Adipose tissue (tissue), 3 donors: ENCODE measurements around the gene IL11. TPM values are rescaled to one million over a fixed set of nuclear protein-coding genes. Genes with fewer than 3 reads are reported as not detected.

ENCODE experiments used
- H3K27ac ChIP-seq: one replicate; pipeline ENCODE4 v1.5.1; 2013; ENCODE audit warnings: low read depth, low read length
- WGBS, 3 donors: extraction: QIAGEN DNeasy Blood & Tissue Kit; methylation state at CpG; one replicate each; pipeline ENCODE4 v1.1.7; 2013; 5-methylcytosine and 5-hydroxymethylcytosine counted together
- polyA plus RNA-seq, 3 donors: library from polyadenylated mRNA; stranded (reverse); fragments of 200-250 nt; gene quantifications; one replicate each; pipeline ENCODE4 v1.2.3, GENCODE V29; 2013
- donor health status: healthy with polysubstance abuse.
- donor health status: Bipolar disorder and iron deficiency.
- donor health status: healthy.

Gene IL11
- polyA plus RNA-seq, 3 donors = 0.28 to 1.7 TPM; not detected in 1

GRCh38 chr19:55358943-55359908 lies 11.0 kb downstream of the IL11 start:
- WGBS, 3 donors = 68 to 71% (median 70%) methylated on average over 32 of the region's 32 CpGs
- no peak overlapping the region for H3K27ac ChIP-seq

GRCh38 chr19:55358493-55358892 lies 11.8 kb downstream of the IL11 start:
- H3K27ac ChIP-seq = no peak overlapping the region
- WGBS, 3 donors = 73 to 86% (median 77%) methylated on average over 15 to 19 of the region's 19 CpGs

- no peak overlapping the region for H3K27ac ChIP-seq
- WGBS, 3 donors = 22 to 37% (median 31%) methylated on average over 12 of the region's 13 CpGs
Measured at GRCh38 chr19:55355213-55355821, 14.9 kb downstream of the IL11 start.

- WGBS, 3 donors = 1 to 3% (median 1%) methylated on average over 36 to 41 of the region's 43 CpGs
- H3K27ac ChIP-seq = no peak within 1 kb of the TSS
Measured at GRCh38 chr19:55354698-55355212, 15.5 kb downstream of the IL11 start, which contains the start of gene COX6B2. Gene COX6B2 (minus strand): TSS chr19:55354719. CDS start chr19:55354521, 198 bp downstream.

- 1 to 2% (median 1%) methylated on average over 58 to 72 of the region's 72 CpGs for WGBS, 3 donors
- H3K27ac ChIP-seq = no peak overlapping the region
Measured at GRCh38 chr19:55353803-55354697, 16.2 kb downstream of the IL11 start.

- WGBS, 3 donors = 3 to 7% (median 3%) methylated on average over 23 to 24 of the region's 24 CpGs
- H3K27ac ChIP-seq = no peak overlapping the region
Measured at GRCh38 chr19:55353356-55353802, 16.9 kb downstream of the IL11 start.

- H3K27ac ChIP-seq = no peak overlapping the region
- WGBS, 3 donors = 48 to 66% (median 65%) methylated on average over 25 of the region's 25 CpGs
Measured at GRCh38 chr19:55352549-55353145, 17.6 kb downstream of the IL11 start.

GRCh38 chr19:55352040-55352439 lies 18.2 kb downstream of the IL11 start:
- 55 to 73% (median 60%) methylated on average over 6 of the region's 6 CpGs for WGBS, 3 donors
- no peak overlapping the region for H3K27ac ChIP-seq

GRCh38 chr19:55350620-55351315 lies 19.5 kb downstream of the IL11 start:
- 64 to 72% (median 67%) methylated on average over 11 of the region's 11 CpGs for WGBS, 3 donors
- H3K27ac ChIP-seq = no peak overlapping the region

GRCh38 chr19:55348317-55349034 lies 21.8 kb downstream of the IL11 start:
- no peak overlapping the region for H3K27ac ChIP-seq
- 74 to 77% (median 76%) methylated on average over 22 of the region's 22 CpGs for WGBS, 3 donors

- H3K27ac ChIP-seq = no peak overlapping the region
- WGBS, 3 donors = 81 to 85% (median 84%) methylated on average over 10 of the region's 10 CpGs
Measured at GRCh38 chr19:55347442-55348009, 22.7 kb downstream of the IL11 start.

- H3K27ac ChIP-seq = no peak overlapping the region
- WGBS, 3 donors = 73 to 89% (median 76%) methylated on average over 36 to 41 of the region's 41 CpGs
Measured at GRCh38 chr19:55346725-55347441, 23.4 kb downstream of the IL11 start.

GRCh38 chr19:55345818-55346724 lies 24.2 kb downstream of the IL11 start:
- H3K27ac ChIP-seq = no peak overlapping the region
- WGBS, 3 donors = 74 to 85% (median 75%) methylated on average over 39 to 43 of the region's 43 CpGs

GRCh38 chr19:55345101-55345817 lies 25.0 kb downstream of the IL11 start:
- WGBS, 3 donors = 85 to 88% (median 87%) methylated on average over 22 of the region's 22 CpGs
- no peak overlapping the region for H3K27ac ChIP-seq
